Measurements from ENCODE around the gene STXBP6.

DNA sequence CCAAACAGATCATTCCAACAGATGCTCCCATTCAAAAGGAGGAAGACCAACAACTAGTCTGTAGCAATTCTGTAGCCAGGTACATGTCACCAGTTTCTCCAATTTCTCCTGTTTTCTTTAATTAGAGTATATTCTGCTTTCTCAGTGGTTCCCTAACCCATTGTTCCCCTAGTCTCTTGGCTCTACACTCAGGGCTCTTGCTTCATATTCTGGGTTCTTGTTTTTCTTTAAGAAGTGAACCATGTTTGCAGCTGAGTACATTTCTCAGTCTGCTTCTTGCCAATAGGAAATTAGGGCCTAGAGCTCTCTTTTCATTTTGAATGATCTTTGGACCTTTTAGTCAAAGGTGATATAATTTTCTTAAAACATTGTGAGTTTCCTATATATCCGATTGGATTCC lies 29.4 kb upstream of the STXBP6 start:
- TF ChIP-seq, protein P1, sequence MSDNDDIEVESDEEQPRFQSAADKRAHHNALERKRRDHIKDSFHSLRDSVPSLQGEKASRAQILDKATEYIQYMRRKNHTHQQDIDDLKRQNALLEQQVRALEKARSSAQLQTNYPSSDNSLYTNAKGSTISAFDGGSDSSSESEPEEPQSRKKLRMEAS (IDR thresholded peaks at IDR 0.05), result no peak
- TF ChIP-seq, protein P2, sequence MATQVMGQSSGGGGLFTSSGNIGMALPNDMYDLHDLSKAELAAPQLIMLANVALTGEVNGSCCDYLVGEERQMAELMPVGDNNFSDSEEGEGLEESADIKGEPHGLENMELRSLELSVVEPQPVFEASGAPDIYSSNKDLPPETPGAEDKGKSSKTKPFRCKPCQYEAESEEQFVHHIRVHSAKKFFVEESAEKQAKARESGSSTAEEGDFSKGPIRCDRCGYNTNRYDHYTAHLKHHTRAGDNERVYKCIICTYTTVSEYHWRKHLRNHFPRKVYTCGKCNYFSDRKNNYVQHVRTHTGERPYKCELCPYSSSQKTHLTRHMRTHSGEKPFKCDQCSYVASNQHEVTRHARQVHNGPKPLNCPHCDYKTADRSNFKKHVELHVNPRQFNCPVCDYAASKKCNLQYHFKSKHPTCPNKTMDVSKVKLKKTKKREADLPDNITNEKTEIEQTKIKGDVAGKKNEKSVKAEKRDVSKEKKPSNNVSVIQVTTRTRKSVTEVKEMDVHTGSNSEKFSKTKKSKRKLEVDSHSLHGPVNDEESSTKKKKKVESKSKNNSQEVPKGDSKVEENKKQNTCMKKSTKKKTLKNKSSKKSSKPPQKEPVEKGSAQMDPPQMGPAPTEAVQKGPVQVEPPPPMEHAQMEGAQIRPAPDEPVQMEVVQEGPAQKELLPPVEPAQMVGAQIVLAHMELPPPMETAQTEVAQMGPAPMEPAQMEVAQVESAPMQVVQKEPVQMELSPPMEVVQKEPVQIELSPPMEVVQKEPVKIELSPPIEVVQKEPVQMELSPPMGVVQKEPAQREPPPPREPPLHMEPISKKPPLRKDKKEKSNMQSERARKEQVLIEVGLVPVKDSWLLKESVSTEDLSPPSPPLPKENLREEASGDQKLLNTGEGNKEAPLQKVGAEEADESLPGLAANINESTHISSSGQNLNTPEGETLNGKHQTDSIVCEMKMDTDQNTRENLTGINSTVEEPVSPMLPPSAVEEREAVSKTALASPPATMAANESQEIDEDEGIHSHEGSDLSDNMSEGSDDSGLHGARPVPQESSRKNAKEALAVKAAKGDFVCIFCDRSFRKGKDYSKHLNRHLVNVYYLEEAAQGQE (IDR thresholded peaks at IDR 0.05; ENCODE audit: low read depth), result no peak
- TF ChIP-seq RAD21 (IDR thresholded peaks at IDR 0.05; ENCODE audit: low read depth) (no peak), TAF1 (IDR thresholded peaks at IDR 0.05; ENCODE audit: low read depth) (no peak), FOXM1 (IDR thresholded peaks at IDR 0.05; ENCODE audit: borderline replicate concordance, low read depth) (no peak), EP300 (IDR thresholded peaks at IDR 0.05; ENCODE audit: borderline replicate concordance) (no peak), NFIC (IDR thresholded peaks at IDR 0.05) (no peak), CEBPB (IDR thresholded peaks at IDR 0.05) (no peak), ZBTB7A (IDR thresholded peaks at IDR 0.05; ENCODE audit: low read depth) (no peak), YY1 (IDR thresholded peaks at IDR 0.05; ENCODE audit: low read depth) (no peak), CREB1 (IDR thresholded peaks at IDR 0.05; ENCODE audit: low read depth) (no peak), TCF12 (IDR thresholded peaks at IDR 0.05; ENCODE audit: low read depth) (no peak)

Measured in Ishikawa (cell line).